ENCODE results near the gene SHBG.

The SHBG gene

DNA sequence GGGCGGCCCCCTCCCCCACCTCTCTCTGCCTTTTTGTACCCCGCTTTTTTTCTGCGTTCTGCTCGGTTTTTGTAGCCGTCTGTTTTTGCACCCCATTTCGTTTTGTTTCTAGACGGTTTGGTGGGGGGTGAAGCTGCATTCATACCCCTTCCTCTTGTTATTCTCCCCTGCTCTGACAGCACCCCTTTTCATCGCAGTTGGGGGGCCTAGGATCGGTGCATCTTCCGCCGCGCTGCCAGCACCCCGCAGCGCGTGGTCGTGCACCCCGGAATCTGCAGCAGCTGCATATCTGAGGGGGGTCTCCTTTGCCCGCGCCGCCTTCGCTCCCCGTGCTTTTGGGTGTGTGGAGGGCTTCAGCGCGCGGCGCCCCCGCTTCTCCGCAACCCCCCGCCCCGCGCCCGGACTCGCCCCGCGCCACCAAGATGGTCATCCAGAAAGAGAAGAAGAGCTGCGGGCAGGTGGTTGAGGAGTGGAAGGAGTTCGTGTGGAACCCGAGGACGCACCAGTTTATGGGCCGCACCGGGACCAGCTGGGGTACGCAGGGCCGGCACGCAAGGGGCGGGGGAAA lies 21.2 kb downstream of the SHBG start:
- peak overlapping the region; percentile 64 for H3K9ac ChIP-seq (ENCODE audit: insufficient read length, low read depth)

DNA sequence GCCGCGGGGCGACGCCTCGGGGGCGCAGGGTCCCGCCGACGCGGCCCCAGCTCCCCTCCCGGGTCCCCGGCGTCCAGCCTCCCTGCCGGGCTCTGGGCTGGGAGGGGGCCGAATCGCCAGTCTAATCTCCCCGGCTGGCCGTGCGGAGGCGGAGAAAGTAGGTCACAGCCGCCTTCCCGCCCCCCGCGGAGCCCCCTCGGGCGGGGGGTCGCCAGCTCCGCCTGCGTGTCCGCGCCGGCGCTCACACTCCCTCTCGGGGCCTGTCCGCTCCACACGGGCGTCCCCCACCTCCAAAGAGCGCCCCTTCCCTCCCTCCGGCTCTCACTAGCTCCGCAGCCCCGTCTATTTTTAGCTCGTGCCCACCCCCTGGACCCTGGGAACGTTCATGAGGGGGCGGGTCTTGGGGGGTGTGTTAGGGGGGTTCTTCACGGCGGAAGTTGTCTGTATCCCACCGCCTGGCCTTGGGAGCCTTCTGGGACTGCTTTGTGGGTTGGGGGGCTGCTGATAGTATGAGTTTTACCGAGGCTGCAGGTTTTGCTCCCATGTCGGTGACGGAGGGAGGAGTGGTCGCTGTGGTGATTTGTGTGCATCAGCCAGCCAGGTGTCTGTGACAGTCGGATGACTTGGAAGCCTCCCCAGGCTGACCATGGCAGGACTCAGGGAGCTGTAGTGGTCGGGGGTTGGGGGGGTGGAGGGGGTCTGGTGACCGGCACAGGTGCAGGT lies 21.9 kb downstream of the SHBG start:
- TF ChIP-seq YY1 (IDR thresholded peaks at IDR 0.05; ENCODE audit: insufficient read depth, insufficient read length) (no peak), ZNF274 (IDR thresholded peaks at IDR 0.05; ENCODE audit: low read depth, low read length) (no peak), SUZ12 (IDR thresholded peaks at IDR 0.05; ENCODE audit: extremely low read depth, insufficient read depth, insufficient read length) (no peak)
- Histone ChIP-seq H3K9ac (ENCODE audit: insufficient read length, low read depth) (peak overlapping the region; percentile 64), H3K9me3 (ENCODE audit: insufficient read depth, low read length) (no peaks in the 10 kb centered on the region), H3K27me3 (ENCODE audit: insufficient read depth, insufficient read length) (peaks cover 22% of the 10 kb centered on the region), H3K4me3 (ENCODE audit: insufficient read length, low read depth) (peak overlapping the region; percentile 59), H3K36me3 (ENCODE audit: insufficient read depth, insufficient read length, low read length) (no peaks in the 10 kb centered on the region), H3K4me1 (ENCODE audit: insufficient read depth, insufficient read length) (peaks cover 9% of the 10 kb centered on the region)
- DNase-seq (ENCODE audit: low read depth, low spot score): no peak

More for the DNA sequence above, 21.2 kb downstream of the SHBG start:
- Histone ChIP-seq H3K9me3 (ENCODE audit: insufficient read depth, low read length) (no peaks in the 10 kb centered on the region), H3K4me3 (ENCODE audit: insufficient read length, low read depth) (peak overlapping the region; percentile 59), H3K27me3 (ENCODE audit: insufficient read depth, insufficient read length) (peaks cover 22% of the 10 kb centered on the region), H3K4me1 (ENCODE audit: insufficient read depth, insufficient read length) (peaks cover 9% of the 10 kb centered on the region), H3K36me3 (ENCODE audit: insufficient read depth, insufficient read length, low read length) (no peaks in the 10 kb centered on the region)
- DNase-seq (ENCODE audit: low read depth, low spot score): no peak
- TF ChIP-seq YY1 (IDR thresholded peaks at IDR 0.05; ENCODE audit: insufficient read depth, insufficient read length) (no peak), ZNF274 (IDR thresholded peaks at IDR 0.05; ENCODE audit: low read depth, low read length) (no peak), SUZ12 (IDR thresholded peaks at IDR 0.05; ENCODE audit: extremely low read depth, insufficient read depth, insufficient read length) (no peak)

DNA sequence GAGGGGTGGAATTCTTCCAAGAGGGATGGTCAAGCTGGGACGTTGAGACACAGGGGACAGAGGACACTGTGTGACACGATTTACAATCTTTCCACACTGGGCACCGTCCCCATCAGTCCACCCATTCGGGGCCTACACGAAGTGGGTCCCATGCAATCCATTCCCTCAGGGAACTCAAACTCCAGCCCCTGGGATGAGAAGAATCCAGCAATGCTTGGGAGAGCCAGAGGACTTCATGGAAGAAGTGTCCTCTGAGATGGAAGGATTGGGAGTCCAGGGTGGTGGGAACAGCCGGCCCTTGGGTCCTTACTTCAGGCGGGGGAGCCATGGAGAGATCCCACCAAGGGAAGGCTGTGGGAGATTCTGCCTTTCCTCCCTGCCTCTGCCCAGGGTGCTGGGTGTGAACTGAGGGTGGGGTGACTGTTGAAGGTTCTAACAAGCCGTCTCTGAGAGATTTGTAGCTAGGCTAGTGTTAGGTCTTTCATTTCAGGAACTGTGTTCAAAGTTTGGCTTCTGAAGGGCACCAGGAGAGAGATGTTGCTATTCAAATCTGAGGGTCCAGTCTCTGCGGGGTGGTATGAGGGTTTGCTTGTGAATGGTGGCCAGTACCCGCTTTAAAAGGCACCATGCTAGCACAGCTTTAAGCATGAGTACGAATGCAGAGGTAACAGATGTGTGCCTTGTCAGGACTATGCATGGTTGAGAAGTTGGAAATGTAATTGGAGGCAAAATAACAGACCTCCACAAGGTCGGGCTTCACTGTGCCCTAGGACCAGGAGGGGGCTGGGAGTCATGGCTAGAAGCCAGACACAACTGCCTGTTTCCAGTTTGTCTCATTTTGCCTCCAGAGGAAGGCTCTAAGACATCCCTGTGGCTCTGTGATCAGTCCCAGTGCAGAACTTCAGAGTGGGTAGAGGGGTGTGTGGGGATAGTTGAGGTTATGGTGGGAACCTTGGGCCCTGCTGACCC lies 22.7 kb downstream of the SHBG start:
- H3K36me3 ChIP-seq (ENCODE audit: insufficient read depth, insufficient read length, low read length): no peaks in the 10 kb centered on the region
- no peaks in the 10 kb centered on the region for H3K9me3 ChIP-seq (ENCODE audit: insufficient read depth, low read length)
- no peak for TF ChIP-seq YY1 (IDR thresholded peaks at IDR 0.05; ENCODE audit: insufficient read depth, insufficient read length)
- no peak for TF ChIP-seq SUZ12 (IDR thresholded peaks at IDR 0.05; ENCODE audit: extremely low read depth, insufficient read depth, insufficient read length)
- TF ChIP-seq ZNF274 (IDR thresholded peaks at IDR 0.05; ENCODE audit: low read depth, low read length): no peak
- H3K9ac ChIP-seq (ENCODE audit: insufficient read length, low read depth): no peak overlapping the region
- peaks cover 22% of the 10 kb centered on the region for H3K27me3 ChIP-seq (ENCODE audit: insufficient read depth, insufficient read length)
- no peak overlapping the region for H3K4me3 ChIP-seq (ENCODE audit: insufficient read length, low read depth)
- peaks cover 9% of the 10 kb centered on the region for H3K4me1 ChIP-seq (ENCODE audit: insufficient read depth, insufficient read length)
- DNase-seq (ENCODE audit: low read depth, low spot score): no peak

GRCh38 chr17:7654832-7655540 lies 25.1 kb downstream of the SHBG start:
- Histone ChIP-seq H3K36me3 (ENCODE audit: insufficient read depth, insufficient read length, low read length) (no peaks in the 10 kb centered on the region), H3K9me3 (ENCODE audit: insufficient read depth, low read length) (no peaks in the 10 kb centered on the region), H3K27me3 (ENCODE audit: insufficient read depth, insufficient read length) (peaks cover 22% of the 10 kb centered on the region), H3K4me1 (ENCODE audit: insufficient read depth, insufficient read length) (peaks cover 8% of the 10 kb centered on the region), H3K9ac (ENCODE audit: insufficient read length, low read depth) (no peak overlapping the region), H3K4me3 (ENCODE audit: insufficient read length, low read depth) (no peak overlapping the region)
- TF ChIP-seq ZNF274 (IDR thresholded peaks at IDR 0.05; ENCODE audit: low read depth, low read length) (no peak), YY1 (IDR thresholded peaks at IDR 0.05; ENCODE audit: insufficient read depth, insufficient read length) (no peak), SUZ12 (IDR thresholded peaks at IDR 0.05; ENCODE audit: extremely low read depth, insufficient read depth, insufficient read length) (no peak)
- no peak for DNase-seq (ENCODE audit: low read depth, low spot score)

DNA sequence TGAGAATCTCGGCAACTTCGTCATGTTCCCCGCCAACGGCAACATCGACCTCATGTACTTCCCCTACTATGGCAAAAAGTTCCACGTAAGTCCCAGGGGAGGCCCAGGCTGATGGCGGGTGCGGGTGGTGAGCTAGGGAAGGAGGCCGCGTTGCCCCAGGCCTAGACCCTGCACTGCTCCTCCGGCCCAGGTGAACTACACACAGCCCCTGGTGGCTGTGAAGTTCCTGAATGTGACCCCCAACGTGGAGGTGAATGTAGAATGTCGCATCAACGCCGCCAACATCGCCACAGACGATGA lies 25.6 kb downstream of the SHBG start:
- H3K4me1 ChIP-seq (ENCODE audit: insufficient read depth, insufficient read length): peaks cover 6% of the 10 kb centered on the region
- H3K36me3 ChIP-seq (ENCODE audit: insufficient read depth, insufficient read length, low read length): no peaks in the 10 kb centered on the region
- no peak overlapping the region for H3K4me3 ChIP-seq (ENCODE audit: insufficient read length, low read depth)
- no peak for TF ChIP-seq SUZ12 (IDR thresholded peaks at IDR 0.05; ENCODE audit: extremely low read depth, insufficient read depth, insufficient read length)
- no peak for TF ChIP-seq YY1 (IDR thresholded peaks at IDR 0.05; ENCODE audit: insufficient read depth, insufficient read length)
- TF ChIP-seq ZNF274 (IDR thresholded peaks at IDR 0.05; ENCODE audit: low read depth, low read length): no peak
- DNase-seq (ENCODE audit: low read depth, low spot score): no peak
- H3K9ac ChIP-seq (ENCODE audit: insufficient read length, low read depth): no peak overlapping the region
- H3K27me3 ChIP-seq (ENCODE audit: insufficient read depth, insufficient read length): peaks cover 22% of the 10 kb centered on the region
- H3K9me3 ChIP-seq (ENCODE audit: insufficient read depth, low read length): no peaks in the 10 kb centered on the region

DNA sequence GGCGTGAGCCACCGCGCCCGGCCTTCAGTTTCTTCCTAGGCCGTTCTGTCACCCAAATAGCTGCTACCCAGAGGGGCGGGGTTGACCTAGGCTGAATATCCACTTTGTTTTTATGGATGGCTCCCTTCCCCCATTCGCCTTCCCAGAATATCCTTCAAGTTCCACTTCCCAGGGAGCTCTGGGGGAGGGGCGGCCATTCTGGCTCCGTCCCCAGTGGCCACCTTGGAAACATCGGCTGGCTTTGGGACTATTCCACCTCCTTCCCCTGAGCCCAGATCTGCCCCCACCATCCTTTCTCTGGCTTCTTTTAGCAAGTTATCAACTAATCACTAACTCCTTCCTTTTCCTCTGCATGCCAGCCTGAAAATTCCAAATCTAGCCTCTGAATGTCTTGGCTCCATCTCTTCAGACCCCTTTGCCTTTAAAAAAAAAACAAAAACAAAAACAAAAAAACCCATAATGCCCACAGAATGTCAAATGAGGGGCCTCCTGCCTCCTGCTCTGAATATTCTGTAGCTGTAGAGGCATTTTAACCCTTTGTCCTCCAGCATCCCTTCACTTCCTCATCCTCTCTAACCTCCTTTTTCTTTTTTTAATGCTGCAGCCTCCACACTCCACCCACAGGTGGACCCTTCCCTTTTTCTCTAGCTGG lies 27.1 kb downstream of the SHBG start:
- no peak for TF ChIP-seq SUZ12 (IDR thresholded peaks at IDR 0.05; ENCODE audit: extremely low read depth, insufficient read depth, insufficient read length)
- no peak for TF ChIP-seq YY1 (IDR thresholded peaks at IDR 0.05; ENCODE audit: insufficient read depth, insufficient read length)
- TF ChIP-seq ZNF274 (IDR thresholded peaks at IDR 0.05; ENCODE audit: low read depth, low read length): no peak
- DNase-seq (ENCODE audit: low read depth, low spot score): peak; percentile 93
- no peak overlapping the region for H3K4me3 ChIP-seq (ENCODE audit: insufficient read length, low read depth)
- no peaks in the 10 kb centered on the region for H3K36me3 ChIP-seq (ENCODE audit: insufficient read depth, insufficient read length, low read length)
- peaks cover 5% of the 10 kb centered on the region for H3K4me1 ChIP-seq (ENCODE audit: insufficient read depth, insufficient read length)
- peaks cover 10% of the 10 kb centered on the region for H3K27me3 ChIP-seq (ENCODE audit: insufficient read depth, insufficient read length)
- no peak overlapping the region for H3K9ac ChIP-seq (ENCODE audit: insufficient read length, low read depth)
- no peaks in the 10 kb centered on the region for H3K9me3 ChIP-seq (ENCODE audit: insufficient read depth, low read length)
